ENCODE data around the gene ACTR1A. TPM values are rescaled to one million over a fixed set of nuclear protein-coding genes. Genes with fewer than 3 reads are reported as not detected.
"Not testable (repeated sequence)": the region's sequence is repeated elsewhere in the genome, so short reads cannot be mapped to it uniquely, and the experiment has no call there.

ACTR1A gene
- polyA plus RNA-seq, 1 donor from 2014 or later: 53.4 TPM

DNA sequence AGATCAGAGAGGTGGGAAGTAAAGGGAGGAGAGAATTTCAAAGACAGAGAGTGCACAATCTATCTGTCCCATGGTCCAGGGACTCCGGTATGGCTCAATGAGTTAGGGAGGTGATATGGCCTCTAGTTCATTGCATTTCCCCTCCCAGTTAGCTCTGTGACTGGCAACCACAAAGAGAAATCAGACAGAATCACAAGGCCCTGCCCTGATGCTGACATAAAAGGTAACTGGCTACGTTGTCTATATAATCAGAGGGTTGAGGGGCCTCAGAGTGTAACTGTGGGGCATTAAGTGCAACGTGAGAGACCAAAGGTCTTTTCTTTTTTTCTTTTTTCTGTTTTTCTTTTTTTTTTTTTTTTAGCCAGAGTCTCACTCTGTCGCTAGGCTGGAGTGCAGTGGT is 43.9 kb downstream of the ACTR1A start:
- Mint-ChIP-seq H3K36me3 (peaks cover 2% of the 10 kb centered on the region), H3K27ac (peak overlapping the region in 2 of 3 donors; percentile 21 to 86), H3K4me1 (peaks cover 12 to 23% (median 20%) of the 10 kb centered on the region in 3 donors), H3K27me3 (no peaks in the 10 kb centered on the region), H3K4me3 (peak overlapping the region in 1 of 4 donors; percentile 40), H3K9me3 (no peaks in the 10 kb centered on the region)

- H3K4me3 Mint-ChIP-seq: peak overlapping the region in 2 of 4 donors; percentile 35 to 53
These were observed 44.8 kb downstream of the ACTR1A start for GRCh38 chr10:102457591-102458150.

DNA sequence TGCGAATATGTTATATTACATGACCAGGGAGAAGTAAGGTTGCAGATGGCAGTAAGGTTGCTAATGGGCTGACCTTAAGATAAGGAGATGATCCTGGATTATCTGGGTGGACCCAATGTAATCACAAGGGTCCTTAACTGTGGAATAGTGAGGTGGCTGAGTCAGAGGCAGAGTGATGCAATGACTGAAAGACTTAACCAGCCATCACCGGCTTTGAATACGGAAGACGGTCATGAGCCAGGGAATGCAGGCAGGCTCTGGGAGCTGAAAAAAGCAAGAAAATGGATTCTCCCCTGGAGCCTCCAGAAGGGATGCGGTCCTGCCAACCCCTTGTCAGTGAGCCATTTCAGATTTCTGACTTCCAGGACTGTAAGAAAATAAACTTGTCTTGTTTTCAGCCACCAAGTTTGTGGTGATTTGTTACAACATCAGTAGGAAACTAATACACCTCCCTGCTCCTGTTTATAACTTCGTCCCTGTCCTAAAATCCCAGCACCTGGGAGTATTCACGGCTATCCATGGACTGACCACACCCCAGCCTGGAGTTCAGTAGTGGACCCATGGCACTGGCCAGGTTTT is 46.5 kb downstream of the ACTR1A start:
- Mint-ChIP-seq H3K4me1 (peaks cover 9 to 21% (median 9%) of the 10 kb centered on the region in 3 donors), H3K4me3 (peak overlapping the region in 1 of 4 donors; percentile 29), H3K27ac (peak overlapping the region in 1 of 3 donors; percentile 35), H3K27me3 (no peaks in the 10 kb centered on the region), H3K36me3 (peaks cover 3% of the 10 kb centered on the region), H3K9me3 (no peaks in the 10 kb centered on the region)

More at GRCh38 chr10:102457591-102458150, 44.8 kb downstream of the ACTR1A start:
- H3K27me3 Mint-ChIP-seq: no peaks in the 10 kb centered on the region
- H3K27ac Mint-ChIP-seq: peak overlapping the region in 1 of 3 donors; percentile 73
- H3K36me3 Mint-ChIP-seq: peaks cover 3% of the 10 kb centered on the region
- H3K4me1 Mint-ChIP-seq: peaks cover 12 to 25% (median 18%) of the 10 kb centered on the region in 3 donors
- H3K9me3 Mint-ChIP-seq: no peaks in the 10 kb centered on the region

GRCh38 chr10:102454662-102455487 is 47.6 kb downstream of the ACTR1A start:
- Mint-ChIP-seq H3K4me1 (peaks cover 4 to 15% (median 5%) of the 10 kb centered on the region in 3 donors), H3K4me3 (peak overlapping the region in 1 of 4 donors; percentile 55)
- H3K27ac Mint-ChIP-seq, H3K27me3 Mint-ChIP-seq, H3K9me3 Mint-ChIP-seq, H3K36me3 Mint-ChIP-seq: not testable (repeated sequence)

DNA sequence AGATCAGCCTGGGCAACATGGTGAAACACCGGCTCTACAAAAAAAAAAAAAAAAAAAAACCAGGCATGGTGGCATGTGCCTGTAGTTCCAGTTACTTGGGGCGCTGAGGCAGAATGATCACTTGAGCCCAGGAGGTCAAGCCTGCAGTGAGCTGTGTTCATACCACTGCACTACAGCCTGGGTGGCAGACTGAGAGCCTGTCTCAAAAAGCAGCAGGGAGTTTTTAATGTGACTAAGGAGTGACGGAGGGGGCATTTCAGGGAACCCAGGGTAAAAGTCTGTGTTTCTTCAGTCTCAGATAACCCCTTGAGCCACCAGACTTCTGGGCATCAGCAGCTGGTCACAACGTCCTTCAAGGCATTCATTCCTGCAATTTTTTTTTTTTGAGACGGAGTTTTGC is 49.0 kb downstream of the ACTR1A start:
- Mint-ChIP-seq H3K27me3 (no peaks in the 10 kb centered on the region), H3K27ac (no peak overlapping the region), H3K9me3 (no peaks in the 10 kb centered on the region), H3K4me1 (peaks cover 10 to 22% (median 12%) of the 10 kb centered on the region in 3 donors), H3K36me3 (peaks cover 2% of the 10 kb centered on the region), H3K4me3 (no peak overlapping the region)

- Mint-ChIP-seq H3K27me3 (no peaks in the 10 kb centered on the region), H3K4me3 (peak overlapping the region in 2 of 4 donors; percentile 80 to 97), H3K27ac (no peak overlapping the region), H3K4me1 (peaks cover 10 to 22% (median 12%) of the 10 kb centered on the region in 3 donors), H3K9me3 (no peaks in the 10 kb centered on the region), H3K36me3 (peaks cover 2% of the 10 kb centered on the region)
These were observed 49.7 kb downstream of the ACTR1A start for GRCh38 chr10:102452672-102453340.

GRCh38 chr10:102451105-102451969 is 51.2 kb downstream of the ACTR1A start, which contains the start of gene C10orf95:
Gene C10orf95 (minus strand): TSS chr10:102451543. CDS start chr10:102451093, 450 bp downstream.
- H3K27ac Mint-ChIP-seq: peak within 1 kb of the TSS; percentile 67 to 97 (median 95)
- H3K36me3 Mint-ChIP-seq: peaks cover 2% of the 10 kb centered on the region
- H3K9me3 Mint-ChIP-seq: no peaks in the 10 kb centered on the region
- H3K4me1 Mint-ChIP-seq: peaks cover 8 to 18% (median 10%) of the 10 kb centered on the region in 3 donors
- no peaks in the 10 kb centered on the region for H3K27me3 Mint-ChIP-seq
- peak within 1 kb of the TSS; percentile 92 to 99 (median 96) for H3K4me3 Mint-ChIP-seq

- Mint-ChIP-seq H3K9me3 (no peaks in the 10 kb centered on the region), H3K27ac (peak overlapping the region; percentile 95 to 99 (median 97)), H3K27me3 (no peaks in the 10 kb centered on the region), H3K36me3 (peaks cover 2% of the 10 kb centered on the region), H3K4me1 (peaks cover 8 to 18% (median 10%) of the 10 kb centered on the region in 3 donors), H3K4me3 (peak overlapping the region; percentile 95 to 99 (median 98))
These were observed 52.0 kb downstream of the ACTR1A start for GRCh38 chr10:102450374-102451104.

- H3K4me1 Mint-ChIP-seq: peaks cover 8 to 18% (median 10%) of the 10 kb centered on the region in 3 donors
- H3K36me3 Mint-ChIP-seq: peaks cover 2% of the 10 kb centered on the region
- peak overlapping the region; percentile 95 to 99 (median 98) for H3K4me3 Mint-ChIP-seq
- H3K9me3 Mint-ChIP-seq: no peaks in the 10 kb centered on the region
- no peaks in the 10 kb centered on the region for H3K27me3 Mint-ChIP-seq
- H3K27ac Mint-ChIP-seq: peak overlapping the region; percentile 95 to 99 (median 97)
These were observed 52.5 kb downstream of the ACTR1A start for GRCh38 chr10:102450124-102450373.

DNA sequence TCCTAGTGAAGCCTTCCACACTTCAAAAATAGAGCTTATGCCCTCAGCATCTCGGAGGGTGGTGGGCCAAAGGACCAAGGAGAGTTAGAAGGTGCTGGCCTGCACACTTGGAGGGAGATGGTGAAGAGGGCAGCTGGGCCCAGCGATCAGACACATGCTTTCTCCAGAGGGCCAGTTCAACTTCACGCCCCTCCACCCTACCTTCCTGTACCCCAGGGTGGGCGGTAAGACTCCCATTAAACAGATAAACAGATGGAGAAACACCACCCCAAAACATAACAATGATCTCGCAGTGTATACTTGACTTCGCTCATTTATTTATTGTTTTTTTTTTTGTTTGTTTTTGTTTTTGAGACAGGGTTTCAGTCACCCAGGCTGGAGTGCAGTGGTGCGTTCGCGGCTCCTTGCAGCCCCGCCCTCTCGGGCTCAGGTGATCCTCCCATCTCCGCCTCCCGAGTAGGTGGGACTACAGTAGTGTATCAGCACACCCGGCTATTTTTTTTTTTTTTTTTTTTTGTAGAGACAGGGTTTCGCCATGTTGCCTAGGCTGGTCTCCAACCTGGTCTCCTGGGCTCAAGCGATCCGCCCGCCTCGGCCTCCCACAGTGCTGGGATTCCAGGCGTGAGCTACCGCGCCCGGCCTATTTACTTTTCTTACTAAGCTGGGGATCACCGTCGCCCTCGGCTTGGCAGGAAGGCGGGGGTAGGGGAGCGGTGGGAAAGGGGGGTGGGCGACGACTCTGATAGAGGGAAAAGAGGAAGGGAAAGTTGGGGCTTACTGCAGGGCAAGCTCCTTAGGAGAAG is 53.0 kb downstream of the ACTR1A start:
- H3K9me3 Mint-ChIP-seq: no peaks in the 10 kb centered on the region
- peaks cover 8 to 18% (median 10%) of the 10 kb centered on the region in 3 donors for H3K4me1 Mint-ChIP-seq
- H3K36me3 Mint-ChIP-seq: peaks cover 2% of the 10 kb centered on the region
- peak overlapping the region; percentile 95 to 99 (median 98) for H3K4me3 Mint-ChIP-seq
- H3K27me3 Mint-ChIP-seq: no peaks in the 10 kb centered on the region
- H3K27ac Mint-ChIP-seq: peak overlapping the region; percentile 95 to 99 (median 97)

DNA sequence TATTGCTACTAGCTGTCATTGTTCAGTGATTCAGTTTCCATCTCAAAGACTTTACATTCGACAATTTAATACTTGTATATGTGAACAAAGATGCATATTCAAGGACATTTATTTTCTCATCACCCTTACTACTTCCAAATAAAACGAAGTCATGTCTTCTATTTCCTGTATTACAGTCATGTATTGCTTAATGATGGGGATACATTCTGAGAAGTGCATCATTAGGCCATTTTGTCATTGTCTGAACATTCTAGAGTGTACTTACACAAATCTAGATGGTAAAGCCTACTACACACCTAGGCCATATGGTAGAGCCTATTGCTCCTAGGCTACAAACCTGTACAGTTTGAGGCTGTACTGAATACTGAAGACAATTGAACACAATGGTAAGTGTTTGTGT is 57.7 kb downstream of the ACTR1A start:
- Mint-ChIP-seq H3K27ac (no peak overlapping the region), H3K36me3 (no peaks in the 10 kb centered on the region), H3K4me1 (peaks cover 4 to 8% (median 6%) of the 10 kb centered on the region in 3 donors), H3K4me3 (no peak overlapping the region), H3K27me3 (no peaks in the 10 kb centered on the region), H3K9me3 (no peaks in the 10 kb centered on the region)

DNA sequence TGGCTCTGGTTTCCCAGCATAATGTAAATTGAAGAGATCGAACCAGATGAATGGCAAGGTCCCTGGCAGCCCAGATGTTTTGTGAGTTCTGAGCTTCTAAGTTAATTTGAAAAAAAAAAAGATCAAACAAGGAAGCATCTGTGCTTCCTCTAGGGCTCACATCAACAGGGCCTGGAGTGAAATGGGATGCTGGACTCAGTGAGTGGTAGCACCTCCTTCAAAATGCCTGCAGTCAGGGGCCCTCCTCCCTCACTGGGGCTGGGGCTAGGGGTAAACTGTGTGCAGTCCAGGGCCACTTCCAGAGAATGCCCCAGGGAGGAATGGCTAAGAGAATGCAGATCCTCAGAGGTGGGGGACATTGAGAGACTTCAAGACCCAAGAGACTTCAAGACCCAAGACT is 64.1 kb downstream of the ACTR1A start:
- no peak overlapping the region for H3K4me3 Mint-ChIP-seq
- peaks cover 2% of the 10 kb centered on the region for H3K27me3 Mint-ChIP-seq
- H3K27ac Mint-ChIP-seq: no peak overlapping the region
- no peaks in the 10 kb centered on the region for H3K9me3 Mint-ChIP-seq
- no peaks in the 10 kb centered on the region for H3K36me3 Mint-ChIP-seq
- H3K4me1 Mint-ChIP-seq: peaks cover 0 to 9% (median 6%) of the 10 kb centered on the region in 3 donors

- Mint-ChIP-seq H3K4me3 (peak overlapping the region in 1 of 4 donors; percentile 2), H3K36me3 (no peaks in the 10 kb centered on the region)
These were observed 65.0 kb downstream of the ACTR1A start for GRCh38 chr10:102437515-102437914.

More at GRCh38 chr10:102437515-102437914, 65.0 kb downstream of the ACTR1A start:
- Mint-ChIP-seq H3K9me3 (no peaks in the 10 kb centered on the region), H3K4me1 (peaks cover 3 to 11% (median 10%) of the 10 kb centered on the region in 3 donors), H3K27me3 (peaks cover 2% of the 10 kb centered on the region), H3K27ac (no peak overlapping the region)
